Measurements from ENCODE around the gene NUP54. TPM values are rescaled to one million over a fixed set of nuclear protein-coding genes. Genes with fewer than 3 reads are reported as not detected.
A peak's percentile ranks its signal among the peaks of the same experiment; 100 is the strongest.

The NUP54 gene, protein sequence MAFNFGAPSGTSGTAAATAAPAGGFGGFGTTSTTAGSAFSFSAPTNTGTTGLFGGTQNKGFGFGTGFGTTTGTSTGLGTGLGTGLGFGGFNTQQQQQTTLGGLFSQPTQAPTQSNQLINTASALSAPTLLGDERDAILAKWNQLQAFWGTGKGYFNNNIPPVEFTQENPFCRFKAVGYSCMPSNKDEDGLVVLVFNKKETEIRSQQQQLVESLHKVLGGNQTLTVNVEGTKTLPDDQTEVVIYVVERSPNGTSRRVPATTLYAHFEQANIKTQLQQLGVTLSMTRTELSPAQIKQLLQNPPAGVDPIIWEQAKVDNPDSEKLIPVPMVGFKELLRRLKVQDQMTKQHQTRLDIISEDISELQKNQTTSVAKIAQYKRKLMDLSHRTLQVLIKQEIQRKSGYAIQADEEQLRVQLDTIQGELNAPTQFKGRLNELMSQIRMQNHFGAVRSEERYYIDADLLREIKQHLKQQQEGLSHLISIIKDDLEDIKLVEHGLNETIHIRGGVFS
- 10 to 100 TPM; 30.2 to 36.6 (median 33.4) TPM for total RNA-seq

DNA sequence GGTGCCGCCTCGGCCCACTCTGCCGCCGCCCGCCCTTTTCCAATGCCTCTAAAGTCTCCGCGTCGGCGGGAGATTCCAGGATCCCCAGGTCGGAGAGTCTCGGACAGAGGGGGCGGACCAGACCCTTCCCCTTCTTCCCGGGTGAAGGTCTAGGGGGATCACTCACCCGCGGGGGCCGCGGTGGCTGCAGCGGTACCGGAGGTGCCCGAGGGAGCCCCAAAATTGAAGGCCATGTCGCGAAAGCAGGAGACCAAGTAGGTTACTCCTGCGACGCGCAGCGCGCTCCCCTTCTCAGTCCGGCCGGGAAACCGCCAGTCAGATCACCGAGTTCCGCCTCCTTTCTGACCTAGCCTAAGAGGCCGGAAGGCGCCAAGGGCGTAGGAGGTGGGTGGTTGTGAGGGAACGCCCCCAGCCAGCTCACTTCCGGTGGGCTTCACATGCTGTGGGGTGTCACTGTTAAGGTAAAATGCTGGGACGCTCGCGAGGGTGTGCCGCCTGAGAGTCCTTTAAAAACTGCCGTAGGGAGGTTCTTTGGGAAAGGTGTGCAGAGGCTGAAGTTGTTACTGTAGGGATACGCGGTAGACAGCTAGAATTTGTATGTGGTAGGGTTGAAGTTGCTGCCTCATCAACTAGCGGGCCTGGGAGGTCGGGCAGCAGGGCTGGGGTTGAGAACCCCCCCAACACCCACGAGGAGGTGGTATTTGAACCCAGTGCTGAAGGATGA, at the start of gene NUP54:
Gene NUP54, minus strand, starts transcription at position 256 of the 724 bp plus-strand sequence. Its CDS starts 23 bp downstream, at position 233.
- DNase-seq (ENCODE audit: low spot score in 2 of 2): peak; percentile 96 to 97
- no peaks in the 10 kb centered on the region for H3K9me3 ChIP-seq
- TF ChIP-seq, protein P1, sequence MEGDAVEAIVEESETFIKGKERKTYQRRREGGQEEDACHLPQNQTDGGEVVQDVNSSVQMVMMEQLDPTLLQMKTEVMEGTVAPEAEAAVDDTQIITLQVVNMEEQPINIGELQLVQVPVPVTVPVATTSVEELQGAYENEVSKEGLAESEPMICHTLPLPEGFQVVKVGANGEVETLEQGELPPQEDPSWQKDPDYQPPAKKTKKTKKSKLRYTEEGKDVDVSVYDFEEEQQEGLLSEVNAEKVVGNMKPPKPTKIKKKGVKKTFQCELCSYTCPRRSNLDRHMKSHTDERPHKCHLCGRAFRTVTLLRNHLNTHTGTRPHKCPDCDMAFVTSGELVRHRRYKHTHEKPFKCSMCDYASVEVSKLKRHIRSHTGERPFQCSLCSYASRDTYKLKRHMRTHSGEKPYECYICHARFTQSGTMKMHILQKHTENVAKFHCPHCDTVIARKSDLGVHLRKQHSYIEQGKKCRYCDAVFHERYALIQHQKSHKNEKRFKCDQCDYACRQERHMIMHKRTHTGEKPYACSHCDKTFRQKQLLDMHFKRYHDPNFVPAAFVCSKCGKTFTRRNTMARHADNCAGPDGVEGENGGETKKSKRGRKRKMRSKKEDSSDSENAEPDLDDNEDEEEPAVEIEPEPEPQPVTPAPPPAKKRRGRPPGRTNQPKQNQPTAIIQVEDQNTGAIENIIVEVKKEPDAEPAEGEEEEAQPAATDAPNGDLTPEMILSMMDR (IDR thresholded peaks at IDR 0.05): no peak
- no peak for TF ChIP-seq EP300 (IDR thresholded peaks at IDR 0.05)
- TF ChIP-seq POLR2A (IDR thresholded peaks at IDR 0.05): peak in 1 of 2 donors; percentile 65
- TF ChIP-seq POLR2AphosphoS5 (IDR thresholded peaks at IDR 0.05): peak; percentile 17 to 96 (median 74)
- H3K27ac ChIP-seq: peak within 1 kb of the TSS; percentile 94
- under 1% methylated on average over 31 of the region's 47 CpGs for WGBS
- peaks cover 8% of the 10 kb centered on the region for H3K36me3 ChIP-seq
- no peaks in the 10 kb centered on the region for H3K27me3 ChIP-seq
- H3K4me1 ChIP-seq: peaks cover 28% of the 10 kb centered on the region
- peak within 1 kb of the TSS; percentile 98 for H3K4me3 ChIP-seq

DNA sequence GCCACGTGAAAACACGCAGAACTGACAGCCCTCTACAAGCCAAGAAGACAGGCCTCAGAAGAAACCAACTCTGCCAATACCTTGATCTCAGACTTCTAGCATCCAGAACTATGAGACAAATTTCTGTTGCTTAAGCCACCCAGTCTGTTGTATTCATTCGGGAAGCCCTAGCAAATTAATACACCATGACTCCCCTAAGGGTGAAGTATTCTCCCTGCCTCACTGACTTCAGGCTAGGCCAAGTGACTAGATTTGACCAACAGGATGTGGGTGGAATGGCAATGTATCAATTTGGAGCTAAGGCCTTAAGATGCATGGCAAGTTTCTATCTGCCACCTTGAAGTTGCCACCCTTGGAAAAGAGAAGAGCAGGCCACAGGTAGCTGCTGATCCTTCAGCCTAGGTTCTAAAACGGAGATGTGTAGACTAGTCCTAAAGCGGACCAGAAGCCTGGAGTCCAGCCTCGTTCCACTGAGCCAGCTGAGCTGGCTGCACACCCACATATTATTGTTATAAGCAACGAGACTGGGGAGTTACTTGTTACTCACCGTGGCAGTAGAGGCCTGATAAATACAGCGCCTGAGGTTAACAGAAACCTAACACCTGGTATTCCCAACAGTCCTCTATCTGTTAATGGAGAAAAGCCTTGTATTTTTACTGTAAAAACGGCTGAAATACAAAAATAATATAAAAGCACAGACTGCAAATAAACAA, 49.0 kb upstream of the NUP54 start:
- H3K4me1 ChIP-seq: peaks cover 73% of the 10 kb centered on the region

DNA sequence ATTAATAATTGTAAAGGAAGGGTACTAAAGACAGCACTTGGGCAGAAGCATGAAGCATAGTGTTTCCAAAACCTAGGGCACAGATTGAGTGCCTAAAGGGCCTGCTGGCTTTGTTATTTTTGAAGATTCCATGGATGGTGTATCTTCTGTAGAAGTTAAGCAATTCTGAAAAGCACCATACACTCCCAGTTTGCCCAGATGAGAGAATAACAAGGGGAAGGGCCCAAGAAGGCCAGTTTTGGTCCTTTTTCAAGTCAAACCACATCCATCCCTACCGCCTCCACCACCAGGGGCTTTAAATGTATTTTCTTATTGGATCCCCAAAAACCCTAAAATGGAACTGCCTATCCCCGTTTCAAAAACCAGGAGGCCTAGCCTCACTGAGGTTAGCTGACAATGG, 48.2 kb upstream of the NUP54 start:
- WGBS: 97% methylated on average over 2 of the region's 2 CpGs

More for the DNA sequence above, 49.0 kb upstream of the NUP54 start:
- Histone ChIP-seq H3K9me3 (no peaks in the 10 kb centered on the region), H3K4me3 (no peak overlapping the region), H3K27me3 (no peaks in the 10 kb centered on the region), H3K27ac (peak overlapping the region; percentile 79), H3K36me3 (peaks cover 20% of the 10 kb centered on the region)
- no peak for DNase-seq (ENCODE audit: low spot score in 2 of 2)
- WGBS: 68% methylated on average over 10 of the region's 10 CpGs
- TF ChIP-seq POLR2A (IDR thresholded peaks at IDR 0.05) (no peak), EP300 (IDR thresholded peaks at IDR 0.05) (no peak), POLR2AphosphoS5 (IDR thresholded peaks at IDR 0.05) (no peak)
- TF ChIP-seq, protein P1 (IDR thresholded peaks at IDR 0.05): no peak

DNA sequence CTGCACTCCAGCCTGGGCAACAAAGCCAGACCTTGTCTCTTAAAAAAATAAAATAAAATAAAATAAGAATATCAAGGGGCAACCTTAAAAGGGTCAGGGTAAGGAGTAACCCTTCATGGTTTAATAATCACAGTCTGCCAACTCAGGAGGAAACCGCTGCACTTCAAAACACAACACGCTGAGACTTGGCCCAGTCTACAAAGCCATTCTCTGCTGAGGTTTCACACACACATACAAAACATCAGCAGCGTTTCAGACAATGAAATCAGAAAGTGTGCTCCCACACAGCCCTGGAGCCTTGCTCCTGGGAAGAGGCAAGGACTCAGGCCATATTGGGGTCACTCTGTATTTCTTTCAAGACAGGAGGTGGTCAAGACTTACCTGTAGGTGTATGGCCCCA, 47.1 kb upstream of the NUP54 start:
- Histone ChIP-seq H3K4me1 (peaks cover 62% of the 10 kb centered on the region), H3K27ac (peak overlapping the region; percentile 63), H3K36me3 (peaks cover 33% of the 10 kb centered on the region), H3K4me3 (no peak overlapping the region), H3K9me3 (no peaks in the 10 kb centered on the region), H3K27me3 (no peaks in the 10 kb centered on the region)
- WGBS: 57% methylated on average over 3 of the region's 3 CpGs
- TF ChIP-seq POLR2A (IDR thresholded peaks at IDR 0.05): no peak
- no peak for TF ChIP-seq EP300 (IDR thresholded peaks at IDR 0.05)
- no peak for TF ChIP-seq POLR2AphosphoS5 (IDR thresholded peaks at IDR 0.05)
- TF ChIP-seq, protein P1 (IDR thresholded peaks at IDR 0.05): no peak
- no peak for DNase-seq (ENCODE audit: low spot score in 2 of 2)

More for the DNA sequence above, 48.2 kb upstream of the NUP54 start:
- Histone ChIP-seq H3K36me3 (peaks cover 28% of the 10 kb centered on the region), H3K27me3 (no peaks in the 10 kb centered on the region), H3K9me3 (no peaks in the 10 kb centered on the region), H3K4me1 (peaks cover 73% of the 10 kb centered on the region), H3K4me3 (no peak overlapping the region), H3K27ac (peak overlapping the region; percentile 79)
- TF ChIP-seq, protein P1 (IDR thresholded peaks at IDR 0.05): no peak
- no peak for TF ChIP-seq POLR2A (IDR thresholded peaks at IDR 0.05)
- TF ChIP-seq POLR2AphosphoS5 (IDR thresholded peaks at IDR 0.05): no peak
- no peak for TF ChIP-seq EP300 (IDR thresholded peaks at IDR 0.05)
- no peak for DNase-seq (ENCODE audit: low spot score in 2 of 2)
